Right cardiac atrium (tissue), 5 donors: ENCODE data around the gene MTFR1L. TPM values are rescaled to one million over a fixed set of nuclear protein-coding genes. Genes with fewer than 3 reads are reported as not detected.

Source experiments
- ATAC-seq, 2 donors: fragments of 200-7000 bp; cut with Tn5 transposase; one replicate each; pipeline versions ENCODE4 v1.8.0 to v1.9.1; 2020; ENCODE audit warnings: moderate library complexity in 2 of 2, mild to moderate bottlenecking in 1 of 2
- DNase-seq, 3 donors: peaks; one replicate each; pipeline ENCODE4 v3.0.0-alpha.2; 2020
- H3K27ac ChIP-seq: one replicate; pipeline ENCODE4 v1.5.1; 2013; ENCODE audit warnings: mild to moderate bottlenecking, low read length, control low read depth, moderate library complexity
- H3K27me3 ChIP-seq: one replicate; pipeline ENCODE4 v1.6.1; 2013; ENCODE audit not compliant: control insufficient read depth, insufficient read depth
- H3K4me1 ChIP-seq: one replicate; pipeline ENCODE4 v1.6.1; 2013; ENCODE audit warnings: low read length; ENCODE audit not compliant: control insufficient read depth, insufficient read depth
- H3K4me3 ChIP-seq: one replicate; pipeline ENCODE4 v1.5.1; 2013; ENCODE audit warnings: low read length, control low read depth
- H3K9me3 ChIP-seq: one replicate; pipeline ENCODE4 v1.6.1; 2013; ENCODE audit warnings: low read length; ENCODE audit not compliant: control insufficient read depth
- WGBS: extraction: QIAGEN DNeasy Blood & Tissue Kit; methylation state at CpG from one replicate; pipeline ENCODE4 v1.1.7; 2013; 5-methylcytosine and 5-hydroxymethylcytosine counted together
- intact Hi-C, 4 donors: fragments of 100-400 bp; cut with DNase I; formaldehyde crosslinking; loops; one replicate each; pipeline versions ENCODE4 v1.11.0 to v1.14.0; 2022 to 2023
- polyA plus RNA-seq: library from polyadenylated mRNA; stranded (reverse); fragments of 200-250 nt; gene quantifications from one replicate; pipeline ENCODE4 v1.2.3, GENCODE V29; 2013
- total RNA-seq, 4 donors: library from RNA; stranded (reverse); fragmentation: NEBNext Ultra II Directional; extraction: Animal tissue kit (Norgen Biotek cat#: 25700); gene quantifications; one replicate each; pipeline ENCODE4 v1.2.1, GENCODE V29; 2021
- donor health status: healthy with polysubstance abuse.
- donor health status: DM: no; HTN: yes; CAD: no.
- donor health status: DM: no; HTN: no; CAD: no.
- donor health status: DM: no; HTN: yes; CAD: no; lungs with severe emphysema.
- donor health status: DM: yes; HTN: yes; CAD: no.

Gene MTFR1L
- total and polyA plus RNA-seq, 5 donors: 125 to 195 (median 169) TPM

DNA sequence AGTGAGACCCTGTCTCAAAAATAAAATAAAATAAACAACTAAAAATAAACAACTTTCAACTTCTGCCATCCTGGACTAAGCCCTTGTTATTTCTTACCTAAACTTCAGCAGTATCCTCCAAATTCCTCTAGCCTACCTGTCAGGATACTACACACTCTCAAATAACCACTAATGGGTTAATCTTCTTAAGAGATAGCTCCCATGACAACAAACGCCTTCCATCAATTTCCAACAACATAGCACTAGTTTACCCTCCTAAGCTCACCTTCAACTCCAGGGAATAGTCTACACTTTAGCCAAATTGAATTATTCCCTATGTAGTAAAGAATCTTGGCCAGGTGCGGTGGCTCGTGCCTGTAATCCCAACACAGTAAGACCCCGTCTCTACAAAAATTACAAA, 28.2 kb downstream of the MTFR1L start:
- 66% methylated on average over 4 of the region's 4 CpGs for WGBS
- no peak overlapping the region for H3K27ac ChIP-seq
- H3K4me3 ChIP-seq: no peak overlapping the region
- no peaks in the 10 kb centered on the region for H3K27me3 ChIP-seq
- DNase-seq (no peak), ATAC-seq (no peak)
- H3K9me3 ChIP-seq: no peaks in the 10 kb centered on the region
- intact Hi-C loops: no loop called here
- no peaks in the 10 kb centered on the region for H3K4me1 ChIP-seq

- H3K9me3 ChIP-seq: no peaks in the 10 kb centered on the region
- H3K4me1 ChIP-seq: no peaks in the 10 kb centered on the region
- H3K4me3 ChIP-seq: no peak overlapping the region
- no peak overlapping the region for H3K27ac ChIP-seq
- no peak for ATAC-seq
- H3K27me3 ChIP-seq: no peaks in the 10 kb centered on the region
- intact Hi-C loops: no loop called here
- no peak for DNase-seq
- WGBS: 62% methylated on average over 1 of the region's 1 CpG
Measured at GRCh38 chr1:25848531-25848930, 28.8 kb downstream of the MTFR1L start.

DNA sequence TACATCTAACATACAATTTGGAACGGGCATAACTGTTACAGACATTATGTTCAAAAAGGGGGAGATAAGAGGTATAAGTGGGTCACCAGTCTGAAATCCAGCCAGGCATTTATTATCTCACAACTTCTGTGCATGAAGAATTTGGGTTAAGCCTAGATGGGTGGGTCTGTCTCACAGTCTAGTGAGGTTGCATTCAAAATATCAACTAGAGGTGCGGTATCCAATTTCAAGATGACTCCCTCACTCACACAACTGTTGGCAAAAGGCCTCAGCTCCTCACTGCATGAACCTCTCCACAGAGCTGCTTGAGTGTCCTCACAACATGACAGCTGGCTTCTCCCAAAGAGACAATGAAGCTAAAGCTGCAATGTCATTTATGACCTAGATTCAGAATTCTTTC, 34.8 kb downstream of the MTFR1L start:
- intact Hi-C loops: no loop called here
- WGBS: 71% methylated on average over 2 of the region's 2 CpGs
- H3K9me3 ChIP-seq: no peaks in the 10 kb centered on the region
- no peaks in the 10 kb centered on the region for H3K27me3 ChIP-seq
- no peak overlapping the region for H3K4me3 ChIP-seq
- ATAC-seq (no peak), DNase-seq (no peak)
- no peak overlapping the region for H3K27ac ChIP-seq
- H3K4me1 ChIP-seq: no peaks in the 10 kb centered on the region

DNA sequence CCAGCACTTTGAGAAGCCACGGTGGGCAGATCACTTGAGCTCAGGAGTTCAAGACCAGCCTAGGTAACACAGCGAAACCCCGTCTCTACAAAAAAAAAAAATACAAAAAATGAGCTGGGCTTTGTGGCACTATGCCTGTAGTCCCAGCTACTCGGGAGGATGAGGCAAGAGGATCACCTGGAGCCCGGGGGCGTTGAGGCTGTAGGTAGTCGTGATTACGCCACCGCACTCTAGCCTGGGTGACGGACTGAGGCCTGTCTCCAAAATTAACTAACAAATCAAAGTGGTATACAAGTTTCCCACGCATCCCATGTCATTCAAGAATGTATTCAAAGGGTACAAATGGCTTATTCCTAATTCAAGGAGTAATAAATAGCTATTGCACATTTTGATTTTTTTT, 37.1 kb downstream of the MTFR1L start:
- Histone ChIP-seq H3K27me3 (no peaks in the 10 kb centered on the region), H3K4me1 (no peaks in the 10 kb centered on the region), H3K9me3 (no peaks in the 10 kb centered on the region), H3K4me3 (no peak overlapping the region), H3K27ac (no peak overlapping the region)
- ATAC-seq: no peak
- intact Hi-C loops: no loop called here
- DNase-seq: no peak
- WGBS: 93% methylated on average over 11 of the region's 11 CpGs

- ATAC-seq (no peak), DNase-seq (no peak)
- Histone ChIP-seq H3K27ac (no peak overlapping the region), H3K9me3 (no peaks in the 10 kb centered on the region), H3K4me3 (no peak overlapping the region), H3K4me1 (no peaks in the 10 kb centered on the region), H3K27me3 (no peaks in the 10 kb centered on the region)
- WGBS: 50% methylated on average over 7 of the region's 7 CpGs
- intact Hi-C loops: no loop called here
Measured at GRCh38 chr1:25858494-25858893, 38.7 kb downstream of the MTFR1L start.

GRCh38 chr1:25858906-25859789, 39.4 kb downstream of the MTFR1L start, which contains the start of gene AUNIP:
Gene AUNIP, minus strand, starts transcription at chr1:25859457. Its CDS starts 100 bp downstream, at chr1:25859357.
- Histone ChIP-seq H3K27me3 (no peaks in the 10 kb centered on the region), H3K4me3 (peak within 1 kb of the TSS; percentile 71), H3K27ac (peak within 1 kb of the TSS; percentile 5), H3K9me3 (no peaks in the 10 kb centered on the region), H3K4me1 (no peaks in the 10 kb centered on the region)
- WGBS: 1% methylated on average over 77 of the region's 77 CpGs
- intact Hi-C loops: no loop called here
- ATAC-seq (peak; percentile 97), DNase-seq (peak; percentile 90 to 95 (median 95))

GRCh38 chr1:25861316-25862286, 41.8 kb downstream of the MTFR1L start:
- intact Hi-C loops: no loop called here
- 81% methylated on average over 16 of the region's 16 CpGs for WGBS
- no peaks in the 10 kb centered on the region for H3K4me1 ChIP-seq
- no peaks in the 10 kb centered on the region for H3K27me3 ChIP-seq
- H3K9me3 ChIP-seq: no peaks in the 10 kb centered on the region
- DNase-seq (peak in 1 of 3 donors; percentile 72), ATAC-seq (no peak)
- no peak overlapping the region for H3K27ac ChIP-seq
- no peak overlapping the region for H3K4me3 ChIP-seq

DNA sequence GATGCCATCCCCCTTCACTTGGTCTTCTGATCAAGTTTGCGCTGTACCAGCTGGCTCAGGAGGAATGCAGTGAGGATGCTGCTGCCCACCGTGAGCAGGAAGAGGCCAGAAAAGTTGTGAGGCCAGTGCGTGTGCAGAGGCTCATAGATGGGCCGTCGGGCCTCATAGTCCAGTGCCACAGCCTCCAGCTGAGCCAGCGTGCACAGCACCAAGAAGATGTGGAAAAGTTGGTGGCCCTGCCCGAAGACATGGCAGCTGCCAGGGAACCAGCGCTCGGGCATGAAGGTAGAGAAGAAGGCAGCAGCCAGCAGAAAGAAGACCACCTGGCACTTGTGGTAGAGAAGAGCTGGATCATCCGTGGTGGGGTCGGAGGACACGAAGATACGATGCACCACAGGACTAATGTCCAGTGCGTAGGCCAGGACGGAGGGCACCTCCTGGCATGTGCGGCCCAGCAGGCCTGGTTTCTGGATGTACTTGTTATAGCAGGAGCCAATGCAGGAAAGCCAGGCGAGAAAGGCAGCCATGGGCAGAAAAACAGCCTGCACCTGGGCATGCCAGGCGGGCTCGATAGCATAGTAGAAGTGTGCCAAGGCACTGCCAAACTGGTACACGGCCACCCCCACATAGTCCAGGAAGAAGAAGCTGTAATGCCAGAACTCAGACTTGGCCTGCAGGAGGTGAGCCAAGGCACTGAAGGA, 43.2 kb downstream of the MTFR1L start:
- H3K4me3 ChIP-seq: no peak overlapping the region
- H3K9me3 ChIP-seq: no peaks in the 10 kb centered on the region
- H3K27me3 ChIP-seq: no peaks in the 10 kb centered on the region
- H3K4me1 ChIP-seq: no peaks in the 10 kb centered on the region
- ATAC-seq: no peak
- H3K27ac ChIP-seq: no peak overlapping the region
- peak in 1 of 3 donors; percentile 41 for DNase-seq
- intact Hi-C loops: no loop called here
- WGBS: 95% methylated on average over 20 of the region's 20 CpGs

- intact Hi-C loops: no loop called here
- DNase-seq (peak in 1 of 3 donors; percentile 45), ATAC-seq (no peak)
- Histone ChIP-seq H3K27me3 (no peaks in the 10 kb centered on the region), H3K4me3 (no peak overlapping the region), H3K4me1 (no peaks in the 10 kb centered on the region), H3K27ac (no peak overlapping the region), H3K9me3 (no peaks in the 10 kb centered on the region)
- 92% methylated on average over 25 of the region's 25 CpGs for WGBS
Measured at GRCh38 chr1:25863486-25864262, 43.9 kb downstream of the MTFR1L start.

DNA sequence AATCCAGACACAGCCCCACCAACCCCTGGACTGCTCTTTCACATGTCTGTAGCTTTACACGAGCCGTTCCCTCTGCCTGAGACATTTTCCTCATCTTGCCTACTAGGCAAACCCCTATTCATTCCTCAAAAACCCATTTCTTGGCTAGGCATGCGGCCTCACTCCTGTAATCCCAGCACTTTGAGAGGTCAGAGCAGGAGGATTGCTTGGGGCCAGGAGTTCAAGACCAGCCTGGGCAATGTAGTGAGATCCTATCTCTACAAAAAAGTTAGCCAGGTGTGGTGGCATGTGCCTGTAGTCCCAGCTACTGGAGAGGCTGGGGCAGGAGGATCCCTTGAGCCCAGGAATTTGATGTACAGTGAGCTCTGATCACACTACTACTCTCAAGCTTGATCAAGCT, 44.7 kb downstream of the MTFR1L start:
- Histone ChIP-seq H3K4me1 (no peaks in the 10 kb centered on the region), H3K27ac (no peak overlapping the region), H3K9me3 (no peaks in the 10 kb centered on the region), H3K27me3 (no peaks in the 10 kb centered on the region), H3K4me3 (no peak overlapping the region)
- WGBS: 90% methylated on average over 3 of the region's 3 CpGs
- no peak for DNase-seq
- no peak for ATAC-seq
- intact Hi-C loops: no loop called here
